Astrocyte (in vitro differentiated cells and primary cell): Measurements from ENCODE around the gene PHF21B.

Source experiments
- CTCF ChIP-seq: IDR thresholded peaks from 2 replicates; pipeline ENCODE4 v1.5.1; 2011; ENCODE audit warnings: low read depth, mild to moderate bottlenecking, inconsistent platforms, low read length, moderate library complexity; ENCODE audit not compliant: insufficient read depth
- EZH2 ChIP-seq: IDR thresholded peaks from 2 replicates; pipeline ENCODE4 v1.6.1; 2012; ENCODE audit warnings: mild to moderate bottlenecking, low read length, inconsistent platforms; ENCODE audit not compliant: insufficient read depth

DNA sequence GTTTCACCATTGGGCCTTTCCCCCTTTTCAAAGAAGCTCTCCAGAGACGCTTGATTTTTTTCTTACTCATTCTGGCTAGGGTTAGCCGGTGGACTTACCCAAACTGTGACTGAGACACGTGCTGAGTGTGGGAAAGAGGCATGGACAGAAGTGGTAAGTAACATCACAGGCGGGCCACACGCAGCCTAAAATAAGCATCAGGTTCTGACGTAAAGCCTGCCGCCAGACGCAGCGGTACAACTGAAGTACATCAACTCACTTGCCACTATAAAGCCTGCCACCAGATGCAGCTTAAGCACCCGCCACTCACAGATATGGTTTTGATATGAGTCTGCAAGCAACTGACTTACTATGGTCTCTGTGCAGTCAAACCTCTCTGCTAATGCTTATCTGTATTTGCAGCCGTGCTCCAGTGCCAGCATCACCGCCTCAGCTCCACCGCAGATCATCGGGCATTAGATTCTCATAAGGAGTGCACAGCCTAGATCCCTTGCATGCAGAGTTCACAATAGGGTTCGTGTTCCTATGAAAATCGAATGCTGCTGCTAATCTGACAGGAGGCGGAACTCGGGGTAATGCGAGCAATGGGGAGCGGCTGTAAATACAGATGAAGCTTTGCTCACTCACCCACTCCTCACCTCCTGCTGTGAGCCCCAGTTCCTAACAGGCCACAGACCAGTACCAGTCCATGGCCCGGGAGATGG, 58.8 kb downstream of the PHF21B start:
- TF ChIP-seq CTCF (no peak), EZH2 (no peak)
